OCI-M2 (cell line): Measurements from ENCODE around the gene SAMD4B.
A peak's percentile ranks its signal among the peaks of the same experiment; 100 is the strongest.
"Not testable (repeated sequence)": the region's sequence is repeated elsewhere in the genome, so short reads cannot be mapped to it uniquely, and the experiment has no call there.

Experiments used
- DNase-seq: peaks from one replicate; lab custom pipeline; 2025; ENCODE audit not compliant: unreplicated experiment; lab: John Stamatoyannopoulos, UW

SAMD4B gene, protein sequence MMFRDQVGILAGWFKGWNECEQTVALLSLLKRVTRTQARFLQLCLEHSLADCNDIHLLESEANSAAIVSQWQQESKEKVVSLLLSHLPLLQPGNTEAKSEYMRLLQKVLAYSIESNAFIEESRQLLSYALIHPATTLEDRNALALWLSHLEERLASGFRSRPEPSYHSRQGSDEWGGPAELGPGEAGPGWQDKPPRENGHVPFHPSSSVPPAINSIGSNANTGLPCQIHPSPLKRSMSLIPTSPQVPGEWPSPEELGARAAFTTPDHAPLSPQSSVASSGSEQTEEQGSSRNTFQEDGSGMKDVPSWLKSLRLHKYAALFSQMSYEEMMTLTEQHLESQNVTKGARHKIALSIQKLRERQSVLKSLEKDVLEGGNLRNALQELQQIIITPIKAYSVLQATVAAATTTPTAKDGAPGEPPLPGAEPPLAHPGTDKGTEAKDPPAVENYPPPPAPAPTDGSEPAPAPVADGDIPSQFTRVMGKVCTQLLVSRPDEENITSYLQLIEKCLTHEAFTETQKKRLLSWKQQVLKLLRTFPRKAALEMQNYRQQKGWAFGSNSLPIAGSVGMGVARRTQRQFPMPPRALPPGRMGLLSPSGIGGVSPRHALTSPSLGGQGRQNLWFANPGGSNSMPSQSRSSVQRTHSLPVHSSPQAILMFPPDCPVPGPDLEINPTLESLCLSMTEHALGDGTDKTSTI

DNA sequence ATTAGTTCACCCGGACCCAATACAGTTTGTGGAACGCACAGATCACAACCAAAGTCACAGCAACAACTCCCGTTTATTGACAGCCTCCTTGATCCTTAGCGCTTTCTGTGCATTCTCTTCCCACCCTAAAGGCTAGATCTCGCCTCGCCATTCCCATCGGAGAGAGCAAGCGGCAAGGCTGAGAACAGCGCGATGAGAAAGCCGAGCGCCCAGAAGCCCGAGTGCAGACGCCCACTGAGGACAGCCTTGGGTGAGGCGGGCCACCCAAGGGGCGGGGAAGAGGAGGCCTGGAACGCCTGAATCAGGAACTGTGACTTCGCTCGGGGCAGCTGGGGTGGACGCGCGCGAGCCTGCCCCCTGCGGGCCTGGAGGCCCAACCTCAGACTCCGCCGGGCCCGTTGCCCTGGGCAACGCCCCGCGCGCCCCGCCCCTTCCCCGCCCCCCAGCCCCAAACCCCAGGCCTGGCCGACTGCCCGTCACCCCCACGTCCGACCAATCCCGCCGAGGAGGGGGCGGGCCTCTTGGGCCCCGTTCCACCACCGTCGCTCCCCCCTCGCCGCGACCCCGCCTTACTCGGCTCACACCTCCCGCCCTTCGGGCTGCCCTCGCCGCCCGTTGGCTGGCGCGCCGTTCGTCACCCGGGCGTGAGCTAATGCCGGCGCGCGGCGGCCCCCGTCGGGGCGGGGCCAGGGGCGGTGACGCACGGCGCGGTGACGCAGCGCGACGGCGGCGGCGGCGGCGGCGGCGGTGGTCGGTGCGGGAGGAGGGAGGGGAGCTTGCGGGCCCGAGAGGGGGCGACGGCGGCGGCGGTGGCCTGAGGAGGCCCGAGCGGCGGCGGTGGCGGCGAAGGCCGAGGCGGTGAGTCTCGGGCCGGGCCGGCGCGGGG, at the start of gene SAMD4B:
Gene SAMD4B (plus strand): TSS at position 703 of the 886 bp plus-strand sequence. CDS start 14,473 bp downstream, outside the sequence.
- DNase-seq, result peak; percentile 99

DNA sequence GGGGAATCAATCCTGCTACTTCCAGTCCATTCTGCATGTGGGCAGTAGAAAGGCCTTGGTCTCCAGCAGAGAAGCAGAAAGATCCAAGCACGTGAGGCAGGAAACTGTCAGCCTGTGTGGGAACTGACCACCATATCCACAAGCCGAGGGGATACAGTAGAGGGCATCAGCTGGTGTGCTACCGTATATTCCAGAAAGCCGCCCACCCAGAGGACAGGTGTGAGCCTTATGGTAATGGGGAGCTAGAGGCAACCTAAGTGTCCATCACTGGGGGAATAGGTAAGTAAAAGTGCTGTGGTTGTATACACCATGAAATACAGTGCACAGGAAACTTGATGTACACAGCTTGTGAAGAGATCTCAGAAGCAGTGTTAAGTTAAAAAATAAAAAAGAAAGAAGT, 48.8 kb upstream of the SAMD4B start:
- DNase-seq, result no peak

DNA sequence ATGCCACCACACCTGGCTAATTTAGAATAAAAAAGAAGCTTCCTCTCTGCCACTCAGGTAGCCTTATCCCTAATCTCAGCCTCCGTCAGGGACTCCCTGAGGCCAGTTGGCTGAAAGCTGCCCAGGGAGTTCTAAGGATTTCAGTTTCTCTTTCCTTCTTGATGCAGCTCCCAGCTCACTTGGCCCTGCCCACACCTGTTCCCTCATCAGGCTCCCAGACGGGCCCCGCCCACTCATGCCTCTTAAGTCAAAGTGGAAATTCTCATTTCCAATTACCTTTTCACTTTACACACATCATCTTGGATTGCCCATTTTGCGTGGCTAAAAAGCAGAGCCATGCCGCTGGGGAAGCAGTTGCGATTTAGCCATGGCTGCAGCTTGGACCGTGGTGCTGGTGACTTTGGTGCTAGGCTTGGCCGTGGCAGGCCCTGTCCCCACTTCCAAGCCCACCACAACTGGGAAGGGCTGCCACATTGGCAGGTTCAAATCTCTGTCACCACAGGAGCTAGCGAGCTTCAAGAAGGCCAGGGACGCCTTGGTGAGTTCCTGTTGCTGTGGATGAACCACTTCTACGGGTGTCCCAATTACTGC, 46.1 kb upstream of the SAMD4B start, which contains the start of gene IFNL1:
Gene IFNL1 (plus strand): TSS at position 353 of the 591 bp plus-strand sequence. CDS start 15 bp downstream, at position 368.
- no peak for DNase-seq

- DNase-seq, result no peak
Observed at GRCh38 chr19:39296906-39297305, 45.3 kb upstream of the SAMD4B start.

DNA sequence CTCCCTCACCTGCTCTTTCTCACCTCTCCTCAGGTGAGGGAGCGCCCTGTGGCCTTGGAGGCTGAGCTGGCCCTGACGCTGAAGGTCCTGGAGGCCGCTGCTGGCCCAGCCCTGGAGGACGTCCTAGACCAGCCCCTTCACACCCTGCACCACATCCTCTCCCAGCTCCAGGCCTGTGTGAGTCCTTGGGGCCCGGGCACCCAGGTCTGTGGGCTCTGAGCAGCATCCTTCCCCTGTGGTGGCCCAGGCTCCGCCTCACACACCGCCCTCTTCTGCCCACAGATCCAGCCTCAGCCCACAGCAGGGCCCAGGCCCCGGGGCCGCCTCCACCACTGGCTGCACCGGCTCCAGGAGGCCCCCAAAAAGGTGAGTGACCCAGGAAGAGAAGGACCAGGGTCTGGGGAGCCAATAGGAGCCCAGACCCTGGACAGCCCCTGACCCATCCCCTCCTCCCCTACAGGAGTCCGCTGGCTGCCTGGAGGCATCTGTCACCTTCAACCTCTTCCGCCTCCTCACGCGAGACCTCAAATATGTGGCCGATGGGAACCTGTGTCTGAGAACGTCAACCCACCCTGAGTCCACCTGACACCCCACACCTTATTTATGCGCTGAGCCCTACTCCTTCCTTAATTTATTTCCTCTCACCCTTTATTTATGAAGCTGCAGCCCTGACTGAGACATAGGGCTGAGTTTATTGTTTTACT, 44.1 kb upstream of the SAMD4B start:
- no peak for DNase-seq

DNA sequence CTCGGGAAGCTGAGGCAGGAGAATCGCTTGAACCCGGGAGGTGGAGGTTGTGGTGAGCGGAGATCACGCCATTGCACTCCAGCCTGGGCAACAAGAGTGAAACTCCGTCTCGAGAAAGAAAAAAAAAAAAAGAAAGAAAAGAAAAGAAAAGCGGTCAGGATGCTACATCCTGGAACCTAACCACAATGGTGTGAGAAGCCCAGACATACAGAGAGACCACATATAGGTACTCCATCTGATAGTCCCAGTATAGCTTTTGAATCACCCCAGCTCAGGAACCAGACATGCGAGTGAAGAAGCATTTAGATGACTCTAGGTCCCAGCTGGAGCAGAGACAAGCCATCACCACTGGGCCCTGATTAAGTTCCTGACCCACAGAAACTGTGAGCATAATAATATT, 42.8 kb upstream of the SAMD4B start:
- no peak for DNase-seq

DNA sequence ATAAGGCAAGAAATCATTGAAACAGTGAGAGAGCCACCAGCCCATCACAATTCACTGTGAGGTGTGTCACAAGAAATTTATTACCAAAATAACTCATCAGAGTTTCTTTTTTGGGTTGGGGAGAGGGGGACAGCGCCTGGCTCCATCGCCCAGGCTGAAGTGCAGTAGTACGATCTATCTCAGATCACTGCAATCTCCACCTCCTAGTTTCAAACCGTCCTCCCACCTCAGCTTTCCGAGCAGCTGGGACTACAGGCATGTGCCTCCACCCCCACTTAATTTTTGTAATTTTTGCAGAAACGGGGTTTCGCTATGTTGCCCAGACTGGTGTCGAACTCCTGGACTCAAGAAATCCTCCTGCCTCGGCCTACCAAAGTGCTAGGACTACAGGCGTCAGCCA, 42.4 kb upstream of the SAMD4B start:
- DNase-seq, result no peak

GRCh38 chr19:39301021-39301420, 41.2 kb upstream of the SAMD4B start:
- no peak for DNase-seq

- DNase-seq, result no peak
Observed at GRCh38 chr19:39301562-39301961, 40.7 kb upstream of the SAMD4B start.

DNA sequence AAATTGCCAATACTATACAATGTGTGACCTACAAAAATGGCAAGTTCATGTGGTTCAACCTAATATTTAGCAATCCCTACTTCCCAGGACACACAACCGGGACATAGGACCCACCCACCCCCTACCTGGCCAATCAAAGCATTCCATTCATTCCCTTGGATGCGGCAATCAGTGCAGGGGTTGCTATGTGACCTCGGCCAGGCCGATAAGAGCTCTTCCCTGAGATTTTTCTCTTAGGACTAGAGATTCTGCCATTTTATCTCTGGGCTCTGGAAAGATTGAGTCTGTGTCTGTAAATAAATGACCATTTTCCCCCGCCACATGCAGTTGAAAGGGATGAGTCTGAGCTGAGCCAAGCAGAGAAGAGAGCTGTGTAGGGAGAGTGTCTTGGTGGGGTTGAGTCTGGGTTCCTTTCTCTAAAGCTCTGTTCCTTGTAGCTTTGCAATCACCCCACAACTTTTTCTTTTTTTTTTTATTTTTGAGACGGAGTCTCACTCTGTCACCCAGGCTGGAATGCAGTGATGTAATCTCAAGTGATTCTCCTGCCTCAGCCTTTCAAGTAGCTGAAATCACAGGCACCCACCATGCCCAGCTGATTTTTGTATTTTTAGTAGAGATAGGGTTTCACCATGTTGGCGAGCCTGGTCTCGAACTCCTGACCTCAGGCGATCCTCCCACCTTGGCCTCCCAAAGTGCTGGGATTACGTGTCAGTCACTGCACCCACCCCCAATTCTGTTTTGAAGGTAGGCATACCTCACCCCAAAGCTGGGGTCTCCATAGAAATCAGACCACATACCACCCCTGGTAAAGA, 38.6 kb upstream of the SAMD4B start:
- no peak for DNase-seq

- no peak for DNase-seq
Observed at GRCh38 chr19:39304185-39304513, 38.1 kb upstream of the SAMD4B start.

GRCh38 chr19:39304701-39305571, 37.3 kb upstream of the SAMD4B start:
- DNase-seq, result no peak

DNA sequence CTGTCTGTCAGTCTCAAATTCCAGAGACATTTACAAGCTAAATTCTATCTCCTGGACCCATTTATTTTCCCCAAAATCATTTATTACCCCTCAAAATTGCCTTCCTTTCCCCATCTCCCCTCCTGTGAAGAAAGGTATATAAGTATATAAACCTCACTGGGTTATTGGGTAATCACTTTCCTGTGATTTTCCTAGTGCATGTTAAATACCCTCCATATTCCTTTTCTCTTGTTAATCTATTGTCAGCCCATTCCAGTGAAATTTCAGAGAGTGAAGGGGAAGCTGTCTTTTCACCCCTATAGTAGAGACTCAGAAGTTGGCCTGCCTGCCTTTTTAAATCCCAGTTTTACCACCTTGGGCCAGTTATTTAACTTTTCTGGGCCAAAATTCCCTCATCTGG, 36.1 kb upstream of the SAMD4B start:
- no peak for DNase-seq

- DNase-seq, result no peak
Observed at GRCh38 chr19:39307046-39307821, 35.0 kb upstream of the SAMD4B start.

DNA sequence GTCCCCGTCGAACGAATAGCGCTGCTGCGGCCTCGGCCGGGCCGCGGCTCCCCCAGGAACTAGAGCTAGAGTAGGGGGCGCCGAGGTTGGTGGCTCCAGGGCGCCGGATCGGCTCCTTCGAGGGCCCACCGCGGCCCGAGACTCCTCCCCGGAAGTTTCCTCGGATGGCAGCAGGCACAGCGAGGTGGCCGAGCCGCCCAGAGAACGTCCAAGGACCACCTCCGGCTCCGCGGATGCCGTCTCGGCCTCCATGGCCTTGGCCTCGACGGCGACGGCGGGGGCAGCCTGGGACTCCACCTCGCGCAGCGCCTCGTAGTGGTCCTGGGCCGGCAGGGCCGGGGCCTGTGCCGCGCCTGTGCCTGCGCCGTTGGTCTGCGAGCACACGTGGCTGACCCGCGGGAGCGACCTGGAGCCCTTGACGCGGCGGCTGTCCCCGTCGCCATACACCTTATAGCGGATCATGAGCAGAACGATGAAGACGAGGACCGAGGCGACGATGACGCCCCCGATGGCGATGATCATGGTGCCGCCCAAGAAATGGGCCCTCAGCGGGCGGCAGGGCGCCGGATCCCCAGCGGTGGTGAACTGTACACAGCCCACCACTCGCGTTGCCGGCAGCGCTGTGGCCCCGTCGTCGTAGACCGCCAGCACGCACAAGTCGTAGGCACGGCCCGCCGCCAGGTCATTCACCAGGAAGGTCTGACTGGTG, 34.2 kb upstream of the SAMD4B start:
- no peak for DNase-seq

DNA sequence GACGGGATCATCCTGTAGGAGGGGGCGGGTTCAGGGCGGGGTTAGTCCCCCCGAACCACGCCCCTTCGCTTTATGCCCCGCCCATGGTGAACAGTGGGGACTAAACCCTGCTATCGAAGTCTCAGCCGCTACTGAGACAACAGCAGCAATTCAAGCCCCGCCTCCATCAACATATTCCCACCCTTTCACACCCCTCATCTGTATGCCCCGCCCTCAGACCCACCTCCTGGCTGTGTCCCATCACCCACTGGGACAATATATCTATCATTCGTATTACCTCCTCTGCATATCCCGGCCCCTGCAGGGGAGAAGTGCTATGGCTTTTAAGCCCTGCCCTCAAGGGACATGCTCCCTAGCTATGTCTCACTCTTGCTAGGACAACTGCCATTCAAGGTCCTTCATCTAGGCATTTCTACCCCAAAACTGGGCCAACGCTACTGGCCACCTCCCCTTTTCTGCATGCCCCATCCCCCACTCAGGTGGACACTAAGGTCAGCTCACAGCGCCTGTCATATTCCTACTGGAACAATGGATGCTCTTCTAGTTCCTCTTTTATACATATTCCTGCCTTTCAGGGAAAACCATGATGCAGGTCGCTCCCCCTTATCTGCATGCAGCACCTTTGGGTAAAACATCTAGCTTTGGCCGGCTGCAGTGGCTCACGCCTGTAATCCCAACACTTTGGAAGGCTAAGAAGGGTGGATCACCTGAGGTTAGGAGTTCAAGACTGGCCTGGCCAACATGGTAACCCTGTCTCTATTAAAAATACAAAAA, 33.5 kb upstream of the SAMD4B start:
- DNase-seq, result no peak

- not testable (repeated sequence) for DNase-seq
Observed at GRCh38 chr19:39309305-39309670, 32.9 kb upstream of the SAMD4B start.
